HG03103 (cell line): ENCODE results near the gene IGSF5.
"Not testable (repeated sequence)": the region's sequence is repeated elsewhere in the genome, so short reads cannot be mapped to it uniquely, and the experiment has no call there.

ENCODE experiments used
- ATAC-seq: cut with Tn5 transposase; IDR thresholded peaks from one replicate; pipeline ENCODE4 v1.9.1; 2021; ENCODE audit warnings: low read depth; ENCODE audit not compliant: unreplicated experiment

IGSF5 gene

GRCh38 chr21:39737376-39738000, 7.5 kb upstream of the IGSF5 start:
- no peak for ATAC-seq

- ATAC-seq, result no peak
Measured at GRCh38 chr21:39738566-39738965, 6.4 kb upstream of the IGSF5 start.

GRCh38 chr21:39739531-39739930, 5.5 kb upstream of the IGSF5 start:
- ATAC-seq, result not testable (repeated sequence)

- not testable (repeated sequence) for ATAC-seq
Measured at GRCh38 chr21:39742561-39742960, 2.4 kb upstream of the IGSF5 start.

- not testable (repeated sequence) for ATAC-seq
Measured at GRCh38 chr21:39745332-39745731, 349 bp downstream of the IGSF5 start.

- ATAC-seq, result no peak
Measured at GRCh38 chr21:39750670-39751069, 5.7 kb downstream of the IGSF5 start.

- no peak for ATAC-seq
Measured at GRCh38 chr21:39754811-39755210, 9.8 kb downstream of the IGSF5 start.

- no peak for ATAC-seq
Measured at GRCh38 chr21:39756285-39756684, 11.3 kb downstream of the IGSF5 start.

GRCh38 chr21:39763272-39763970, 18.4 kb downstream of the IGSF5 start:
- ATAC-seq, result no peak

GRCh38 chr21:39774227-39774626, 29.2 kb downstream of the IGSF5 start:
- no peak for ATAC-seq

GRCh38 chr21:39775816-39776215, 30.8 kb downstream of the IGSF5 start:
- ATAC-seq, result no peak

- no peak for ATAC-seq
Measured at GRCh38 chr21:39776589-39776988, 31.6 kb downstream of the IGSF5 start.

- ATAC-seq, result no peak
Measured at GRCh38 chr21:39781331-39781730, 36.3 kb downstream of the IGSF5 start.

GRCh38 chr21:39788383-39788782, 43.4 kb downstream of the IGSF5 start:
- no peak for ATAC-seq

- no peak for ATAC-seq
Measured at GRCh38 chr21:39796466-39796865, 51.5 kb downstream of the IGSF5 start.

GRCh38 chr21:39799178-39799577, 54.2 kb downstream of the IGSF5 start:
- ATAC-seq, result no peak

- ATAC-seq, result no peak
Measured at GRCh38 chr21:39800311-39800710, 55.3 kb downstream of the IGSF5 start.

GRCh38 chr21:39802217-39802616, 57.2 kb downstream of the IGSF5 start:
- no peak for ATAC-seq

- ATAC-seq, result no peak
Measured at GRCh38 chr21:39803393-39803792, 58.4 kb downstream of the IGSF5 start.

- no peak for ATAC-seq
Measured at GRCh38 chr21:39804240-39804639, 59.3 kb downstream of the IGSF5 start.

GRCh38 chr21:39805983-39806382, 61.0 kb downstream of the IGSF5 start:
- ATAC-seq, result no peak

- ATAC-seq, result no peak
Measured at GRCh38 chr21:39807738-39808137, 62.8 kb downstream of the IGSF5 start.
